HG03521 (cell line): ENCODE measurements around the gene DHRS13.

Experiments
- ATAC-seq: cut with Tn5 transposase; IDR thresholded peaks from one replicate; pipeline ENCODE4 v1.9.1; 2021; ENCODE audit warnings: mild to moderate bottlenecking, moderate library complexity; ENCODE audit not compliant: unreplicated experiment

The DHRS13 gene

GRCh38 chr17:28902819-28903545 lies at the start of gene DHRS13:
Gene DHRS13, minus strand, starts transcription at chr17:28903079. Its CDS starts 135 bp downstream, at chr17:28902944.
- ATAC-seq, result peak; percentile 86

- ATAC-seq, result peak; percentile 54
Observed at GRCh38 chr17:28951991-28952975, 49.4 kb upstream of the DHRS13 start.

GRCh38 chr17:28951428-28951990 lies 48.6 kb upstream of the DHRS13 start, which contains the start of gene PHF12:
Gene PHF12, minus strand, starts transcription at chr17:28951518. Its CDS starts 558 bp downstream, at chr17:28950960.
- ATAC-seq, result peak; percentile 56

GRCh38 chr17:28950752-28951427 lies 48.0 kb upstream of the DHRS13 start:
- ATAC-seq, result no peak

GRCh38 chr17:28950017-28950751 lies 47.3 kb upstream of the DHRS13 start:
- ATAC-seq, result no peak

GRCh38 chr17:28949185-28950016 lies 46.5 kb upstream of the DHRS13 start:
- no peak for ATAC-seq

GRCh38 chr17:28948873-28949184 lies 46.0 kb upstream of the DHRS13 start:
- no peak for ATAC-seq

- ATAC-seq, result no peak
Observed at GRCh38 chr17:28948342-28948741, 45.5 kb upstream of the DHRS13 start.

- ATAC-seq, result no peak
Observed at GRCh38 chr17:28947639-28948038, 44.8 kb upstream of the DHRS13 start.

GRCh38 chr17:28946239-28946638 lies 43.4 kb upstream of the DHRS13 start:
- no peak for ATAC-seq

GRCh38 chr17:28944862-28945741 lies 42.2 kb upstream of the DHRS13 start:
- no peak for ATAC-seq

GRCh38 chr17:28944343-28944742 lies 41.5 kb upstream of the DHRS13 start:
- ATAC-seq, result no peak

- no peak for ATAC-seq
Observed at GRCh38 chr17:28942925-28943324, 40.0 kb upstream of the DHRS13 start.

GRCh38 chr17:28941251-28941650 lies 38.4 kb upstream of the DHRS13 start:
- no peak for ATAC-seq

- no peak for ATAC-seq
Observed at GRCh38 chr17:28940675-28941074, 37.8 kb upstream of the DHRS13 start.

GRCh38 chr17:28940142-28940541 lies 37.3 kb upstream of the DHRS13 start:
- ATAC-seq, result no peak

- ATAC-seq, result no peak
Observed at GRCh38 chr17:28938552-28938951, 35.7 kb upstream of the DHRS13 start.

- ATAC-seq, result no peak
Observed at GRCh38 chr17:28937044-28937729, 34.3 kb upstream of the DHRS13 start.
